Fibroblast of mammary gland (primary cell): ENCODE data around the gene GSTK1.
"Not testable (repeated sequence)": the region's sequence is repeated elsewhere in the genome, so short reads cannot be mapped to it uniquely, and the experiment has no call there.

Experiments
- DNase-seq: peaks from one replicate; pipeline ENCODE4 v3.0.0-alpha.2; 2010; ENCODE audit warnings: low read depth
- H3K4me3 ChIP-seq: 2 replicates; pipeline ENCODE4 v1.5.1; 2011; ENCODE audit warnings: low read depth, mild to moderate bottlenecking, low read length, moderate library complexity; ENCODE audit not compliant: control insufficient read depth
- CTCF ChIP-seq: conservative IDR thresholded peaks from 2 replicates; pipeline ENCODE4 v1.5.1; 2011; ENCODE audit warnings: low read depth, low read length, inconsistent platforms; ENCODE audit not compliant: control insufficient read depth, insufficient read depth

The GSTK1 gene

GRCh38 chr7:143261901-143262300 lies 1.3 kb upstream of the GSTK1 start:
- no peak overlapping the region for H3K4me3 ChIP-seq
- DNase-seq, result no peak
- no peak for TF ChIP-seq CTCF

GRCh38 chr7:143264196-143264568 lies 941 bp downstream of the GSTK1 start:
- peak overlapping the region; percentile 89 for H3K4me3 ChIP-seq
- DNase-seq, result not testable (repeated sequence)

- peak; percentile 18 for DNase-seq
- no peak for TF ChIP-seq CTCF
- no peak overlapping the region for H3K4me3 ChIP-seq
Observed at GRCh38 chr7:143265017-143265693, 1.9 kb downstream of the GSTK1 start.

GRCh38 chr7:143269251-143269650 lies 6.0 kb downstream of the GSTK1 start:
- TF ChIP-seq CTCF, result no peak
- H3K4me3 ChIP-seq, result no peak overlapping the region
- no peak for DNase-seq

GRCh38 chr7:143271240-143271639 lies 8.0 kb downstream of the GSTK1 start:
- H3K4me3 ChIP-seq, result no peak overlapping the region
- no peak for TF ChIP-seq CTCF
- DNase-seq, result no peak

GRCh38 chr7:143272871-143273270 lies 9.6 kb downstream of the GSTK1 start:
- TF ChIP-seq CTCF, result no peak
- DNase-seq, result no peak
- H3K4me3 ChIP-seq, result no peak overlapping the region

GRCh38 chr7:143279186-143280098 lies 16.2 kb downstream of the GSTK1 start:
- no peak overlapping the region for H3K4me3 ChIP-seq
- DNase-seq, result peak; percentile 49
- TF ChIP-seq CTCF, result no peak
